ENCODE data around the gene BPI.

DNA sequence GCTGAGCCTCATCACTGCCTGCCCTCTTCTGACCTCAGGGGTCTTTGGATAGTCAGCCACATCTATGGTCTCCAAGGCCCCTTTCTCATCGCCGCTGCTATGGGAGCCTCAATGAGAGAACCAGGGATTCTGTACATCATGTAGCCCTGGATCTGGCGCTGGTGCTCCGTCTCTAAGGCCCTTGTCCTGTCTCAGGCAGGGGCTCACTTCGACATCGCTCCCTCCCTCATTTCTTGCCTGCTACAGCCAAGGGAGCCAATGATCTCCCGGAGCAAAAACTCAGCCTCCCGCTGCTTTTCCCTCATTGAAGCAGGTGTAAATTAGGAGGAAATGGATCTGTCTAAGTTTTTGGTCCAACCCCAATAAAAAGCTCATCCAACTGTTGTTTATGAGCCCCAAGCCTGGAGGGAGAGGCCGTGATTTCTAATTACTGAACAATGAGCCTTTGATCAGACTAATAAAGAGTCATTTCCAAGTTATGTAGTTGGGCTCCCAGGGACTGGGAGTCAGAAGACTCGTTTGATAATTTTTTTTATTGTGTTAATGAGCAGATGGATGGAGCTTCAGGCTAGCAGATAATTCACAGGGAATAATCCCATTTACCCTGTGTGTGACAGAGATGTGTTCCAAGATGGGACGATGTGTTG is 73.2 kb downstream of the BPI start:
- TF ChIP-seq CTCF (conservative IDR thresholded peaks at IDR 0.05 in 1 of 2, IDR thresholded peaks at IDR 0.05 in 1 of 2; ENCODE audit: low read depth in 1 of 2, low read length in 2 of 2) (no peak), EZH2 (IDR thresholded peaks at IDR 0.05; ENCODE audit: low read length, missing control alignments) (no peak)

All from fibroblast of lung (primary cell).